Spleen (tissue), 11 donors: Measurements from ENCODE around the gene FAH. TPM values are rescaled to one million over a fixed set of nuclear protein-coding genes. Genes with fewer than 3 reads are reported as not detected.

ENCODE experiments used
- DNase-seq: peaks from one replicate; pipeline ENCODE4 v3.0.0-alpha.2; 2020
- H3K27ac ChIP-seq, 8 donors: fragments of 200-600 bp; sonication (generic) in 7 of 8; 1 replicate in 4 of 8; 2 replicates in 4 of 8; pipeline versions ENCODE4 v1.5.0 to v1.8.0; 2016 to 2021; ENCODE audit warnings: inconsistent platforms in 4 of 8, mild to moderate bottlenecking in 4 of 8, moderate library complexity in 1 of 8
- H3K27me3 ChIP-seq, 7 donors: fragments of 200-600 bp; sonication (generic) in 6 of 7; replicated peaks in 1 of 7; 1 replicate in 4 of 7; 2 replicates in 3 of 7; pipeline versions ENCODE4 v1.5.0 to v1.8.0; 2016 to 2021; ENCODE audit warnings: inconsistent platforms in 3 of 7, mild to moderate bottlenecking in 1 of 7
- H3K36me3 ChIP-seq, 6 donors: fragments of 200-600 bp; sonication (generic) in 5 of 6; 1 replicate in 4 of 6; 2 replicates in 2 of 6; pipeline versions ENCODE4 v1.5.0 to v1.8.0; 2016 to 2021; ENCODE audit warnings: inconsistent platforms in 2 of 6
- H3K4me1 ChIP-seq, 6 donors: fragments of 200-600 bp; sonication (generic) in 5 of 6; 1 replicate in 3 of 6; 2 replicates in 3 of 6; pipeline versions ENCODE4 v1.5.0 to v1.8.0; 2016 to 2021; ENCODE audit warnings: inconsistent platforms in 3 of 6
- H3K4me3 ChIP-seq, 8 donors: fragments of 200-600 bp; sonication (generic) in 7 of 8; 1 replicate in 4 of 8; 2 replicates in 4 of 8; pipeline versions ENCODE4 v1.5.0 to v1.8.0; 2016 to 2021; ENCODE audit warnings: inconsistent platforms in 4 of 8, mild to moderate bottlenecking in 4 of 8, moderate library complexity in 2 of 8
- H3K9me3 ChIP-seq, 8 donors: fragments of 200-600 bp; sonication (generic) in 7 of 8; 1 replicate in 4 of 8; 2 replicates in 4 of 8; pipeline versions ENCODE4 v1.5.0 to v1.8.0; 2016 to 2021; ENCODE audit warnings: inconsistent platforms in 4 of 8
- CTCF ChIP-seq, 11 experiments: fragments of 200-600 bp in 7 of 11; fragments of 450-650 bp in 4 of 11; sonication (generic) in 4 of 11; IDR thresholded peaks in 8 of 11; conservative IDR thresholded peaks in 3 of 11; 1 replicate in 7 of 11; 2 replicates in 4 of 11; pipeline versions ENCODE4 v1.4.0 to v1.8.0; 2016 to 2021; ENCODE audit warnings: antibody characterized with exemption in 11 of 11, inconsistent platforms in 4 of 11, mild to moderate bottlenecking in 1 of 11
- POLR2A ChIP-seq, 3 donors: fragments of 450-650 bp; IDR thresholded peaks; one replicate each; pipeline ENCODE4 v1.5.1; 2017; ENCODE audit warnings: antibody characterized with exemption in 3 of 3, mild to moderate bottlenecking in 1 of 3
- POLR2AphosphoS5 ChIP-seq, 3 donors: sonication (generic); formaldehyde crosslinking; IDR thresholded peaks; one replicate each; pipeline ENCODE4 v1.5.1; 2017; ENCODE audit warnings: antibody characterized with exemption in 3 of 3
- WGBS, 5 donors: extraction: QIAGEN DNeasy Blood & Tissue Kit in 3 of 5; methylation state at CpG; one replicate each; pipeline versions ENCODE4 v1.1.5 to v1.1.7; 2013 to 2018; 5-methylcytosine and 5-hydroxymethylcytosine counted together
- intact Hi-C: fragments of 100-400 bp; cut with DNase I; formaldehyde crosslinking; loops from one replicate; pipeline ENCODE4 v1.15.0; 2023; ENCODE audit warnings: low total_unique reads
- polyA plus RNA-seq, 3 donors: library from polyadenylated mRNA; stranded (reverse); fragments of 200-250 nt; gene quantifications; one replicate each; pipeline ENCODE4 v1.2.1, GENCODE V29; 2013
- total RNA-seq, 7 donors: library from RNA; depleted of rRNA in 3 of 7; stranded (reverse); fragments of >200 nt in 3 of 7; fragmentation: NEBNext Ultra II Directional in 4 of 7; extraction: Animal tissue kit (Norgen Biotek cat#: 25700) in 4 of 7; gene quantifications; one replicate each; pipeline versions ENCODE4 v1.1.0 to v1.2.1, GENCODE V29; 2016 to 2021
- donor health status: healthy with polysubstance abuse.
- donor health status: DM: no; HTN: no; CAD: no; lungs with moderate emphysema.
- donor health status: DM: no; HTN: no; CAD: no.
- donor health status: Bipolar disorder and iron deficiency.
- donor health status: healthy.
- donor health status: DM: no; HTN: no; CAD: no.
- donor health status: DM: yes; HTN: yes; CAD: no.

Gene FAH
- total and polyA plus RNA-seq, 10 donors: 8.5 to 33.1 (median 21.2) TPM

GRCh38 chr15:80207887-80208286 lies 55.1 kb downstream of the FAH start:
- Histone ChIP-seq H3K27me3 (peaks cover 0 to 20% (median 0%) of the 10 kb centered on the region in 7 donors), H3K36me3 (no peaks in the 10 kb centered on the region), H3K4me1 (no peaks in the 10 kb centered on the region), H3K27ac (no peak overlapping the region), H3K9me3 (no peaks in the 10 kb centered on the region), H3K4me3 (no peak overlapping the region)
- TF ChIP-seq CTCF (IDR thresholded peaks at IDR 0.05 in 8 of 11, conservative IDR thresholded peaks at IDR 0.05 in 3 of 11): no peak
- TF ChIP-seq POLR2A (IDR thresholded peaks at IDR 0.05): no peak
- TF ChIP-seq POLR2AphosphoS5 (IDR thresholded peaks at IDR 0.05): no peak
- DNase-seq: no peak
- intact Hi-C loops: no loop called here
- 65 to 75% (median 68%) methylated on average over 3 of the region's 3 CpGs for WGBS, 5 donors

- Histone ChIP-seq H3K27me3 (peaks cover 0 to 20% (median 0%) of the 10 kb centered on the region in 7 donors), H3K4me1 (no peaks in the 10 kb centered on the region), H3K4me3 (no peak overlapping the region), H3K27ac (no peak overlapping the region), H3K36me3 (no peaks in the 10 kb centered on the region), H3K9me3 (peaks cover 0 to 7% (median 0%) of the 10 kb centered on the region in 8 donors)
- intact Hi-C loops: no loop called here
- no peak for TF ChIP-seq POLR2AphosphoS5 (IDR thresholded peaks at IDR 0.05)
- no peak for TF ChIP-seq CTCF (IDR thresholded peaks at IDR 0.05 in 8 of 11, conservative IDR thresholded peaks at IDR 0.05 in 3 of 11)
- no peak for TF ChIP-seq POLR2A (IDR thresholded peaks at IDR 0.05)
- no peak for DNase-seq
- WGBS, 5 donors: 90 to 93% (median 92%) methylated on average over 9 to 11 of the region's 11 CpGs
Measured at GRCh38 chr15:80208758-80209734, 56.2 kb downstream of the FAH start.

DNA sequence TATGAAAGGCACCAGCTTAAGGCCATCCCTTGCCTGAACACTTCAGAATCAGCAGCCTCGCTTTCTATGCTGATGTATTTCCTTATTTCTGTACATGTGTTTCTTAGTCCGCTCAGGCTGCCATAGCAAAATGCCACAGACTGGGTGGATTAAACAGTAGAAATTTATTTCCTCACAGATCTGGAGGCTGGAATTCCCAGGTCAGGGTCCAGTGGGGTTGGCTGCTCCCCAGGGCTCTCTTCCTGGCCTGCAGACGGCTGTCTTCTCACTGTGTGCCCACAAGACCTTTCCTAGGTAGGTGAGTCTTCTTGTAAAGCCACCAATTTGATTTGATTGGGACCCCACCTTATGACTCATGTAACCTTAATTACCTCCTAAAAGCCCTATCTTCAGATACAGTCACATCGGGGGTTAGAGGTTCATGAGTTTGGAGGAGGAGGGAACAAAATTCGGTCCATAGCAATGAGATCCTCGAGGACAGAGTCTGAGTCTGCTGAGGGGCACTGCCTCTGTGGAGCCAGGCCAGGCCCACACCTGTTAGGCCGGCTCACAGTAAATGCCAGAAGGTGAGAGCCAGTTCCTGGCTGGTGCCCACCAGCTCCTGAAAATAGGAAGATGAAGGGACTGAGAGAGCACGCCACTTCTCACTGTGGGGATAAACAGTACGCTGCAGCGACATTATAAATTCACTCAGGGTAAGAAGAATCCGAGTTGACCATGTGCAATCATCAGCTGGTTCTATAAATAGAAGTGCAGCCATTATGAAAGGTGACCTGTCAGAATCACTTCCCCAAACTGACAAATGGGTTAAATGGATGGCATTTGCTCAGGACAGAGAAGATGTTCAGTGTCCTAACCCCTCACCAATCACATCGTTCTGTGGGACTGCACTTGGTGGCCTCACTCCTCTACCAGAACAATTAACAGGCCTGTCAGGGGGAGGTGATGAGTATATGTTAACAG lies 58.1 kb downstream of the FAH start:
- peaks cover 0 to 20% (median 0%) of the 10 kb centered on the region in 7 donors for H3K27me3 ChIP-seq
- no peak for DNase-seq
- WGBS, 5 donors: 56 to 70% (median 66%) methylated on average over 12 of the region's 12 CpGs
- H3K4me1 ChIP-seq: no peaks in the 10 kb centered on the region
- peaks cover 0 to 7% (median 0%) of the 10 kb centered on the region in 8 donors for H3K9me3 ChIP-seq
- TF ChIP-seq CTCF (IDR thresholded peaks at IDR 0.05 in 8 of 11, conservative IDR thresholded peaks at IDR 0.05 in 3 of 11) (no peak), POLR2A (IDR thresholded peaks at IDR 0.05) (no peak), POLR2AphosphoS5 (IDR thresholded peaks at IDR 0.05) (no peak)
- H3K27ac ChIP-seq: no peak overlapping the region
- intact Hi-C loops: no loop called here
- H3K4me3 ChIP-seq: no peak overlapping the region
- no peaks in the 10 kb centered on the region for H3K36me3 ChIP-seq
